DMS53 treated with DMSO at 0.1 percent for 48 hours (cell line): Measurements from ENCODE around the gene SLC4A1AP.

ENCODE experiments used
- DNase-seq: peaks from one replicate; lab custom pipeline; 2025; ENCODE audit not compliant: unreplicated experiment; lab: John Stamatoyannopoulos, UW

Gene SLC4A1AP

GRCh38 chr2:27717070-27717795 lies 53.5 kb downstream of the SLC4A1AP start:
- no peak for DNase-seq

DNA sequence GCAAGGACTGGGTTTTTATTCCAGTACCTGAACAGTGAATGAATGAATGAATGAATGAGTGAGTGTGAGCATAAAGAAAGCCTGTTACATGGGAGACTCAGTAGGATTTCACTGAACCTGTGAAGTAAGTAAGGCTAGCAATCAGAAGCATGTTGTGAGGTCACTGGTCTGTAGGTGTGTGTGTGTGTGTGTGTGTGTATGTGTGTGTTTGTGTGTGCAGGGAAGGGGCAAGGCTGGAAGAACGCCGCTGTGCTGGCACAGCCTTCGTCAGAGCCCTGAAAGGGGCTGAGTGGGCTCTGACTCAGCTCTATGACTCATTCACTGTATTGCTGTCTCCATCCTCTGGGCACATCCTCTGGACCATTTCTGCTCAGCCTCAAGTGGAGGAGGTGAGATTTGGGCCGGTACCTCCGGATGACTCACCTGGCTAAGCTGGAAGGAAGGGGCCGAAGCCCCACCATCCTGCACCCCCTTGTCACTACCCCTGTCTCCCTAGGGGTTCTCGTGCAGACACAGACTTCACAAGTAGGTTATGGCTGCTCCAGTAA lies 56.4 kb downstream of the SLC4A1AP start:
- DNase-seq, result peak; percentile 64

DNA sequence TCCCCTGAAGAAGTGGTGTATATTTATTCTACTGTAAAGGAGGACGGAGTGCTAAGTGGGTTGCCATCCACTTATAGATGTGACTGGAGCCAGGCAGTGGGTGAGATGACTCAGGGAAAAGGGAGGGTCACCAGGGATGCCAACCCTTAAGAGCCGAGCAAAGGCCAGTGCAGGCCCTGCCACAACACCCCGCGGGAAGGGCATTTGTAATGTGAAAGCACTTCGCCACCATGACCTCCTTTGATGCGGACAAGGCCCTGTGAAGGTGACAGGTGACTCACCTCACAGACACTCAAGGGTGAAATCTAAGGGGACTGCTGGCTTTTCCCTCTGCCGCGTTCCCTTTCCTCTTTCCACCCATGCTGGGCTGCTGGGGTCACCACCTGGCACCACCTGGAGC lies 57.6 kb downstream of the SLC4A1AP start:
- no peak for DNase-seq

DNA sequence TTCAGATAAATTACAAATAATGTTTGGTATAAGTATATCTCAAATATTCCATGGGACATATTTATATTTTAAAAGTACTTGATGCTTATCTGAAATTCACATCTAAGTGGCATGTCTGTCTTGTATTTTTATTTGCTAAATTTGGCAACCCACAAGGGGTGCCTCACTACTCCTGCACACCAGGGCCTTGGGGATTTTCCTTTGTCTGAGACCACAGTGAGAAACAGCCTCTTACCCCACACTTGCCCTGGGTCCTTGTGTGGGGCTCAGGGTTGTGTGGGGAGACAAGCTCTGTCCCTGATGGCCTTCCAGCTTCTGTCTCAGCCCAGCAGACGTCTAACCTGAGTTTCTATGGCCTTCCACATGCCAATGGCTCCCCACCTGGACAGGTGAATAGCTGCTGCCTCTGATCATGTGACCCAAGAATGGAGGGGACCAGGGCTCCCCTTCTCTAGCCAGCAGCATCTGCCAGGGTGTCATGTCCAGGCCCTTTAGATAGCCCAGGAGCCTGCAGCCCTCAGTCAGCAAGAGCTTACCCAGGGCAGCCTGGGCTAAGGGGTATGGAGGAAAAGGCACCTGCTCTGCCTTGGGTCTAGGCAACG lies 58.3 kb downstream of the SLC4A1AP start:
- no peak for DNase-seq

DNA sequence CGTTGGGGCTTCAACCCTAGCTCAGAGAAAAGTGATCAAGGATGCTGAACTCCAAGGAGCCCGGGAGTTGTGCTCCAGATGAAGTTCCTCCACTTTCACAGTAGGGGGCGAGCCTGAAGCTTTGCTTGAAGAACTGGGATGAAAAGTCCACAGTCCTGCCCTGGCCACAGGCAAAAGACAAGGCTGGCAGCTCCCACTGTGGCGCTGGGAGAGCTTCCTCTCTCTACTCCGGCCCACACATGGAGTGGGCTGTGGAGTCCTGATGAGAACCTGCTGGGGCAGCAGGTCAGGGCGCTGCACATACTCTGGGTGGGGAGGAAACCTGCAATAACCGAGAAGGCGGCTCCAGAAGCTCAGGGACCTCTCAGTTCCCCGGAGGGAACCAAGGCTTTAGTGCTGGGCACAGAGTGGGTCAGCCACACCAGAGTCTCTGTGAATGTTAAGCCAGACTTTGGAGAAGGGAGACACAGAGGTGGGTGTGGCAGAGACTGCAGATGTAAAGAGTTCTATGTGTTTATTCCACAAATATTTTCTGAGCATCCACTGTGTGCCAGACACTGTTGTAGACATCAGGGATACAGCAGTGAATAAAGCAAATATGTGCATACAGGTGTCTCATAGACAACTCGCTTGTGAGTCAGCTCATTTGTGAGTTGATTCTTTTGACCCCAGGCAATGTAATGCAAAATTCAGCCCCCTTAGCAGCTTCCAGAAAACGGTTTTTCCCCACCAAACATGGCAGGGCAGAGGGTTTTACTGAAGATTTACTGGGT lies 59.9 kb downstream of the SLC4A1AP start:
- peak; percentile 36 for DNase-seq

DNA sequence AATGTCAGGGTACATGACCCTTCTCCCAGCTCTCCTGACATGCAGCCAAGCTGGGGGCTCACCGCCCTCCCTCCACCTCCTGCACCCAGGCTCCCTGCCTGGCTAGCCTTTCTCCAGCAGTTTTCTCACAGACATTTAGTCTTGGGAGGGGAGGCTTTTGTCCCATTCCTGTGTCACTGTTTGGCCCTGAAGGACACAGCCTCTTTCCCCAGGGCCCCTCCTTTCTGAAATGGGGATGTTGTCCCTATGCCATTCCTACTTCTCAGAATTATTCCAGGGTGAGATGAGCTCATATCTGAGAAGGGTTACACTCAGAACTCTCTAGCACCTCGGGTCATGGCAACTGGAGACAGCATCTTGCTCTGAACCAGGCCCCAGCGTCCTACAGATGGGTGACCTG lies 60.5 kb downstream of the SLC4A1AP start:
- no peak for DNase-seq

GRCh38 chr2:27724905-27725701 lies 61.4 kb downstream of the SLC4A1AP start:
- DNase-seq, result no peak

DNA sequence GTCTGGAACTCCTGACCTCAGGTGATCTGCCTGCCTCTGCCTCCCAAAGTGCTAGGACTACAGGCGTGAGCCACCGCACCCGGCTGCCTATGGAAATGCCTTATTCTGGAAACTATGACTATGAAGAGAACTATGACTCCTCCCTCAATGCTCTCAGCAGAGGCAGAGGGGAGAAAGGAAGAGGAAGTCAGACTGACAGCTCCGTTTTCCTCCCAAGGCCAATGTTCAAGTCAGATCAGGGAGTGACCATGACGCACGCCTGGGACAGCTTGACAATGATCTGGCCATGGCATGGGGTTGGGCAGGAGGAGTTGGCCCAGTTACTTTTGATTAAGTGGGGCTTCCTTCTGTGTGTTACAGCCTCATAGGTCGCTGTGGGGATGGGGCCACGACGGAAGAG lies 63.6 kb downstream of the SLC4A1AP start:
- DNase-seq, result no peak

DNA sequence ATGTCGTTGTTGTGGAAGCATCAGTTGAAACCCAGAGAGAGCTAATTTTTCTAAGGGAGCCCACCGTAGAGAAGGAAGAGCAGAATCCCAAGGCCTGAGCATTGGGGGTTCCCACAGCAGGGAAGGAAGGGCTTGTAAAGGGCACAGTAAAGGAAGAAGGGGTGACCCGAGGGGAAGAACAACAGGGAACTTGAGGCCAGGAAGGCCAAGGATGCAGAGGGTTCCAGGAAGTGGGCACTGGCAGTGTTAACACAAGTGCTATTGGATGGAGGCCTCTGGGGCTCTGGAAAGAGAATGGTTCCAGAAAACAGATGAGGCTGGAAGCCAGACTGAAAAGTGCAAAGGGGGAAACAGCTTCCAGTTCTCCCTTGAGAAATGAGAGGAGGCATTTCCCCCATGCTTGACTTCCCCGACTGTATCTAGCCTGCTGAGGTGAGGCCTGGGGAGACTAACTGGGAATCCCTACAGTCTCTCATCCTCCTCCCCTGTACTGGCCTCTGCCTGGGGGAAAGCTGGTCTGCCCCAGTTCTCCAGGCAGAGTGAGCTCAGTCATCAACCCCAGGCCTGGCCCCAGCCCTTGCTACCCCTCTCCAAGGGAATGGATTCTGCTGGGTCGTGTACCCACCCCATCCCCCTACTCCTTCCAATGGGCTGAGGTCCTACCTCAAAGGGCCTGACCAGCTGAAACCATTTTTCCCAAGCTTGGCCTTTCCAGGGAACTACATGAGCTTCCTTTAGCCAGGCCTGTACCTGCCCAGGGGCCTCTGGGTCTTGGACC lies 64.6 kb downstream of the SLC4A1AP start:
- DNase-seq, result no peak

- no peak for DNase-seq
These were observed 65.5 kb downstream of the SLC4A1AP start for GRCh38 chr2:27729198-27729597.

- DNase-seq, result no peak
These were observed 65.9 kb downstream of the SLC4A1AP start for GRCh38 chr2:27729614-27730013.

DNA sequence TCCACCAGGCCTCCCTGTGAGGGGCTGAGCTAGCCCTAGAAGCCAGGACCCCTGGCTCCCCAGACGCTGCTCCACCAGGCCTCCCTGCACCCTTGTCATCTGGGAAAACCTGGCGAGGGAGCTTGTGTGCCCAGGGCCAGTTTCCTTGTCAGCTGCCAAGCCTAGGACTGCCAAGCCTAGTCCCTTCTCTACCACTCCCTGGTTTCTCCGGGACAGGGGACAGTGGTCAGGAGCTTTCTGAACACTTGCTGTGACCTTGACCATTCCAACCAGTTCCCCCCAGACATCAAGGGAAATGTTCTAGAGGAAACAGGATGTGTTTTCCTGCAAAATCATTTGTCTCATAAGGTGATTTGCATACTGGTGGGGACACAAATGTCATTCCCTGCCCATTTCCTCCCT lies 66.6 kb downstream of the SLC4A1AP start:
- no peak for DNase-seq

DNA sequence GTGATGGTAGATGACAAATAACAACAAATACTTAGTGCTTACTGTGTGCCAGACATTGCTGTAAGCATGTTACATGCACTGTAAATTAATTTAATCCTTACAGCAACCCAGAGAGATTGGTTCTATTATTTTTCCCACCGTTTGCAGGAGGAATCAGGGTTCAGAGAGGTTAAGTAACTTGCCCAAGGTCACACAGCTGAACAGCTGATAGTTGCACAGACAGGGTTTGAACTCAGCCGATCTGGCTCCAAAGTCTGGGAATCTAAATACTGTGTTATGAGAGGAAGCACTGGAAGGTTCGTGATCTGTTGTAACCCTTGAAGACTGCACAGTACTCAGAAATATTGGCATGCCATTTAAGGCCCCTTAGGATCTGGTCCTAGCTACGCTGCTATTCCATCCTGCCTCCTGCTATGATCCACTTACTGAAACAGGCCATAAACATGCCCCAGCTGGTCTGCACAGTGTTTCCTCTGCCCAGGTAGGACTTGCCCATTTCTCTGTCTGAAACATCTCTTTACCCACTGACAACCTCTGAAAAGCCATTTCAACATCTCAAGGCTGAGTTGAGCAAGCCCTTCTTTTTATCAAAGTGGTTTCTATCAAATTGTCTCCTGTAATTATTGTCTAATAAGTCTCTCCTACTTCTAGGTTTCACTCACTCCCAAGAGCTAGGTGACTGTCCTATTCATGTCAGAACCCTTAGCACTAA lies 67.4 kb downstream of the SLC4A1AP start:
- no peak for DNase-seq

DNA sequence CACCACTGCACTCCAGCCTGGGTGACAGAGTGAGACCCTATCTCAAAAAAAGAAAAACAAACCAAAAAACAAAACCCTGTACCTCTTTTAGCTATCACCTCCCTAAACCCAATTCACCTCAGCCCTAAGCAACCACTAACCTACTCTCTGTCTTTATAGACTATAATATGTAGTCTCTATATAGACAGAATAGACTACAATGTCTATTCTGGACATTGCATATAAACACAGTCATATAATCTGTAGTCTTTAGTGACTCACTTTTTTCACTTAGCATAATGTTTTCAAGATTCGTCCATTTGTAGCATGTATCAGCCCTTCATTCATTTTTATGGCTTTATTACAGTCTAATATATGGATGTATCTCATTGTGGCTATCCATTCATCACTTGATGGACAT lies 70.6 kb downstream of the SLC4A1AP start:
- no peak for DNase-seq

- peak; percentile 12 for DNase-seq
These were observed 71.7 kb downstream of the SLC4A1AP start for GRCh38 chr2:27735263-27735904.

- DNase-seq, result no peak
These were observed 72.6 kb downstream of the SLC4A1AP start for GRCh38 chr2:27736031-27736889.

GRCh38 chr2:27736890-27737204 lies 73.2 kb downstream of the SLC4A1AP start:
- DNase-seq, result no peak

DNA sequence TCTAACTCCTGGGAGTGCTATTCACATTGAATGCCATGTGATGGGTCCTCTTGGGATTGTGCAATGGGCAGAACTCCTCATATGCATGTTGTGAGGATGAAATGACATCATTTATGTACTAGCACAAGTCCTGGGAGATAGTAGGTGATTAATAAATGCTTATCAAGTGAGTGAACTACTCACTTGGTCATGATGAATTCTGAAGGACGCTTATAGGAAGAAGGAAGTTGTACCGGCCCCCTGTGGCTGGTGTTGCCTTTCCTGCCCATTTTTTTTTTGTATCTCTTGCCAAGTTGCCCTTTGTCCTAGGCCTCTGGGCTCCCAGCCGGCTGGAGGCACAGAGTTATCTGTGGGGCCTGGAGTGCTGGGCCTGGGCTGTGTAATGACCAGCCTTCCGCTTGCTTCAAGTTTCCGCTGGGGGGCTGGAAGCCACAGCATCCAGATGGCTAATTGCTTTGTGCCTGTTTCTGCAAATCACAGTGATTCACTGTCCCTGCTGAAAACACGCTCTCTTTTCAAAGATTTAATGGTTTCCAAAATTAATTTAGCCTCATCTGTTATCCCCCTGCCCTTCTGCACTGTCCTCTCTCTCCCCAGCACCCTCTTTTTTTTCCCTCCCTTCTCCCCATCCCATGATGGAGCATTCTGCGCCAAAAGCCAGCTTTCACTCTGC lies 74.1 kb downstream of the SLC4A1AP start:
- no peak for DNase-seq
